Measurements from ENCODE around the gene COPS2.
"Not testable (repeated sequence)": the region's sequence is repeated elsewhere in the genome, so short reads cannot be mapped to it uniquely, and the experiment has no call there.

The COPS2 gene

GRCh38 chr15:49103002-49103401 lies 52.4 kb downstream of the COPS2 start:
- no peak for DNase-seq (ENCODE audit: low read depth, low spot score)

GRCh38 chr15:49101536-49101935 lies 53.9 kb downstream of the COPS2 start:
- DNase-seq (ENCODE audit: low read depth, low spot score) = no peak

- no peak for DNase-seq (ENCODE audit: low read depth, low spot score)
Measured at GRCh38 chr15:49096090-49096750, 59.2 kb downstream of the COPS2 start.

GRCh38 chr15:49094923-49095322 lies 60.5 kb downstream of the COPS2 start:
- DNase-seq (ENCODE audit: low read depth, low spot score) = no peak

GRCh38 chr15:49093252-49094105 lies 61.9 kb downstream of the COPS2 start:
- DNase-seq (ENCODE audit: low read depth, low spot score) = no peak

- no peak for DNase-seq (ENCODE audit: low read depth, low spot score)
Measured at GRCh38 chr15:49088996-49089395, 66.4 kb downstream of the COPS2 start.

GRCh38 chr15:49085696-49086459 lies 69.5 kb downstream of the COPS2 start:
- no peak for DNase-seq (ENCODE audit: low read depth, low spot score)

- DNase-seq (ENCODE audit: low read depth, low spot score) = no peak
Measured at GRCh38 chr15:49084285-49084570, 71.2 kb downstream of the COPS2 start.

GRCh38 chr15:49083401-49084284 lies 71.8 kb downstream of the COPS2 start:
- no peak for DNase-seq (ENCODE audit: low read depth, low spot score)

GRCh38 chr15:49082960-49083359 lies 72.4 kb downstream of the COPS2 start:
- DNase-seq (ENCODE audit: low read depth, low spot score) = no peak

- DNase-seq (ENCODE audit: low read depth, low spot score) = no peak
Measured at GRCh38 chr15:49079340-49080039, 75.9 kb downstream of the COPS2 start.

GRCh38 chr15:49075881-49076280 lies 79.5 kb downstream of the COPS2 start:
- no peak for DNase-seq (ENCODE audit: low read depth, low spot score)

- DNase-seq (ENCODE audit: low read depth, low spot score) = not testable (repeated sequence)
Measured at GRCh38 chr15:49074589-49075287, 80.7 kb downstream of the COPS2 start.
